HepG2 (cell line): ENCODE data around the gene TOMM6. TPM values are rescaled to one million over a fixed set of nuclear protein-coding genes. Genes with fewer than 3 reads are reported as not detected.
A peak's percentile ranks its signal among the peaks of the same experiment; 100 is the strongest.

Experiments used
- CC2D1A ChIP-seq: sonication (generic); formaldehyde crosslinking; IDR thresholded peaks from 2 replicates; pipeline ENCODE4 v1.8.1; 2023; ENCODE audit warnings: mild to moderate bottlenecking, missing genetic modification reagents
- CSRNP2 ChIP-seq: sonication (generic); formaldehyde crosslinking; conservative IDR thresholded peaks from 2 replicates; pipeline ENCODE4 v1.8.0; 2022; ENCODE audit warnings: low read depth, missing genetic modification reagents
- FOXJ3 ChIP-seq: sonication (generic); formaldehyde crosslinking; IDR thresholded peaks from 2 replicates; pipeline ENCODE4 v1.4.0; 2020; ENCODE audit warnings: missing genetic modification reagents, mild to moderate bottlenecking, borderline replicate concordance
- FOXP1 ChIP-seq, 2 experiments: fragments of 450-650 bp in 1 of 2; IDR thresholded peaks; 2 replicates each; pipeline ENCODE4 v1.6.1; 2017 to 2018; ENCODE audit warnings: antibody characterized with exemption in 1 of 2
- HES4 ChIP-seq: sonication (generic); formaldehyde crosslinking; IDR thresholded peaks from 2 replicates; pipeline ENCODE4 v1.9.0; 2021; ENCODE audit warnings: mild to moderate bottlenecking, missing genetic modification reagents, borderline replicate concordance
- HMG20A ChIP-seq: IDR thresholded peaks from 2 replicates; pipeline ENCODE4 v1.6.1; 2016; ENCODE audit warnings: borderline replicate concordance
- HNRNPH1 ChIP-seq: fragments of 200-400 bp; formaldehyde crosslinking; optimal IDR thresholded peaks from 2 replicates; pipeline ENCODE3; 2017; ENCODE audit warnings: mild to moderate bottlenecking, low read depth, low read length
- MYNN ChIP-seq: sonication (generic); formaldehyde crosslinking; IDR thresholded peaks from 2 replicates; pipeline ENCODE4 v1.4.0; 2020; ENCODE audit warnings: mild to moderate bottlenecking, low read depth, missing genetic modification reagents
- PATZ1 ChIP-seq: sonication (generic); formaldehyde crosslinking; IDR thresholded peaks from 2 replicates; pipeline ENCODE4 v1.4.0; 2020; ENCODE audit warnings: missing genetic modification reagents
- PAXIP1 ChIP-seq: sonication (generic); formaldehyde crosslinking; conservative IDR thresholded peaks from 2 replicates; pipeline ENCODE4 v1.4.0; 2020; ENCODE audit warnings: mild to moderate bottlenecking, missing genetic modification reagents, moderate library complexity
- POLR2AphosphoS5 ChIP-seq: IDR thresholded peaks from 2 replicates; pipeline ENCODE4 v1.6.1; 2012; ENCODE audit warnings: low read depth, low read length
- RBFOX2 ChIP-seq: fragments of 200-400 bp; formaldehyde crosslinking; IDR thresholded peaks from 2 replicates; pipeline ENCODE4 v1.6.1; 2017; ENCODE audit warnings: low read depth, mild to moderate bottlenecking, low read length
- REST ChIP-seq, 2 experiments: IDR thresholded peaks; 2 replicates each; pipeline ENCODE4 v1.6.1; 2011 to 2012; ENCODE audit warnings: low read length in 2 of 2, borderline replicate concordance in 1 of 2, low read depth in 1 of 2, mild to moderate bottlenecking in 1 of 2, moderate library complexity in 1 of 2
- ZNF256 ChIP-seq: sonication (generic); formaldehyde crosslinking; conservative IDR thresholded peaks from 2 replicates; pipeline ENCODE4 v1.4.0; 2020; ENCODE audit warnings: missing genetic modification reagents
- ZNF282 ChIP-seq: fragments of 450-650 bp; IDR thresholded peaks from 2 replicates; pipeline ENCODE4 v1.6.1; 2018; ENCODE audit not compliant: partially characterized antibody
- ZNF331 ChIP-seq: sonication (generic); formaldehyde crosslinking; IDR thresholded peaks from 2 replicates; pipeline ENCODE4 v1.4.0; 2020; ENCODE audit warnings: missing genetic modification reagents
- ZNF703 ChIP-seq: sonication (generic); formaldehyde crosslinking; IDR thresholded peaks from 2 replicates; pipeline ENCODE4 v1.5.1; 2020; ENCODE audit warnings: missing genetic modification reagents, mild to moderate bottlenecking, moderate library complexity, borderline replicate concordance
- polyA plus RNA-seq, 8 experiments: library from polyadenylated mRNA; depleted of rRNA in 3 of 8; stranded (reverse) in 7 of 8; unstranded in 1 of 8; fragments of >200 nt; fragmentation: Illumina TruSeq in 4 of 8; extraction: Trizol in 4 of 8; gene quantifications; 2 replicates each; pipeline versions ENCODE4 v1.2.1 to v1.2.3, GENCODE V29; 2011 to 2016; ENCODE audit warnings: low read depth in 4 of 8, missing spikeins in 1 of 8, mixed read lengths in 1 of 8; ENCODE audit not compliant: insufficient read depth in 1 of 8
- total RNA-seq, 5 experiments: library from RNA; depleted of rRNA; stranded (reverse); fragments of >200 nt; fragmentation: Illumina TruSeq; extraction: Trizol; gene quantifications; 2 replicates each; pipeline ENCODE4 v1.2.3, GENCODE V29; 2016; ENCODE audit warnings: low read depth in 1 of 5

The TOMM6 gene
- total and polyA plus RNA-seq, 2 of the 13 experiments (the other 11 are each of a cell fraction or from before 2014, with no cell fraction given): 320 to 321 TPM

- no peak; a peak in 1 of 4 replicates for TF ChIP-seq REST (IDR thresholded peaks at IDR 0.05; ENCODE audit: borderline replicate concordance in 1 of 2, low read depth in 1 of 2, low read length in 2 of 2)
- TF ChIP-seq RBFOX2: peak; percentile 61
- TF ChIP-seq MYNN (CRISPR knock-in tag): no peak
- TF ChIP-seq HES4 (CRISPR knock-in tag): no peak
- no peak for TF ChIP-seq ZNF703 (CRISPR knock-in tag)
- no peak for TF ChIP-seq ZNF282
- no peak for TF ChIP-seq HNRNPH1
- peak; percentile 58 for TF ChIP-seq PATZ1 (CRISPR knock-in tag)
- TF ChIP-seq POLR2AphosphoS5: no peak
- TF ChIP-seq ZNF331: peak; percentile 70
- TF ChIP-seq FOXJ3 (CRISPR knock-in tag): no peak
- peak; percentile 68 for TF ChIP-seq HMG20A (CRISPR knock-in tag)
- no peak for TF ChIP-seq CSRNP2
- no peak for TF ChIP-seq FOXP1 (IDR thresholded peaks at IDR 0.05)
- peak; percentile 72 for TF ChIP-seq FOXP1 (CRISPR knock-in tag; IDR thresholded peaks at IDR 0.05)
- TF ChIP-seq CC2D1A: 0 out of 2 replicates have a peak, but pooled peaks have one; percentile 12
- no peak for TF ChIP-seq ZNF256
- peak; percentile 78 for TF ChIP-seq PAXIP1
Observed at GRCh38 chr6:41741625-41742490, 45.6 kb upstream of the TOMM6 start (continued).
